ENCODE data around the gene OR2V2.
A peak's percentile ranks its signal among the peaks of the same experiment; 100 is the strongest.

Gene OR2V2

DNA sequence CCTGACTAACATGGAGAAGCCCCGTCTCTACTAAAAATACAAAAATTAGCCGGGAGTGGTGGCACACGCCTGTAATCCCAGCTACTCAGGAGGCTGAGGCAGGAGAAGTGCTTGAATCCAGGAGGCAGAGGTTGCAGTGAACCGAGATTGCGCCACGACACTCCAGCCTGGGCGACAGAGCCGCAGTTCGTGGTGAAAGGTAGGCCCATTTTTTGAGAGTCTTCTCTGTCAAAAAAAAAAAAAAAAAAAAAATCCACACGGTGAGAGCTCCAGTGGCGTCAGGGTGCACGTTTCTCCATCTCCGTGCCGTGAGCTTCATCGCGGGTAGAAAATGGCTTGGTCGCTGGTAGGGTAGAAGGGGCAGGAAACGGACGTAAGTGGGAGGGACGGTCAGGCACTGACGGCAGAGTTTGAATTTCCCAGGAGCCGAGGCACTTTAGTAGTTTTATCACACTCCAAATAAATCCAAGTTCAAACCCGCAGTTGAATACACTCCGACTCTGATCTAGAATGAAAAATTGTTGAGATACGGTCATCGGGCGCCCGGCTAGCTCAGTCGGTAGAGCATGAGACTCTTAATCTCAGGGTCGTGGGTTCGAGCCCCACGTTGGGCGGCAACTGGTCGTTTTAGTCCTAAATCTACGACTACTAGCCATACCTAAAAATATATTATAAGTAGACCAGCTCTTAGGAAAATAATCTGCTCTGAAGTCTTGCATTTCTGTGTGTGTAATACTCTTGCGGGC, 60.0 kb downstream of the OR2V2 start:
- peak; percentile 73 for DNase-seq (ENCODE audit: low read depth, low spot score)

DNA sequence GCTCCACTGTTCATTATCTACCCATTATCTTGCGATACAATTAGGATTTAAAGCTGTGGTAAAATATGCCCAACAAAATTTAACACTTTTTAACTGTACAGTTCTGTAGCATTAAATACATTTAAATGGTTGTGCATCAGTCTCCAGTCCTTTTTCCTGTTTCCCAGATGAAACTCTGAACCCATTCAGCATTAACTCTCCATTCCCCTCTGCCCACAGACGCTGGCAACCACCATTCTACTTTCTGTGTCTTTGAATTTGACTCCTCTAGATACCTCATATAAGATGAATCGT, 60.5 kb downstream of the OR2V2 start:
- DNase-seq (ENCODE audit: low read depth, low spot score), result no peak

Data from smooth muscle cell of the brain vasculature (primary cell).